ENCODE data around the gene KCNK16. TPM values are rescaled to one million over a fixed set of nuclear protein-coding genes. Genes with fewer than 3 reads are reported as not detected.

The KCNK16 gene
- total and polyA plus RNA-seq, 2 donors (not counting 1 experiment from before 2014, with no cell fraction given), result not detected

DNA sequence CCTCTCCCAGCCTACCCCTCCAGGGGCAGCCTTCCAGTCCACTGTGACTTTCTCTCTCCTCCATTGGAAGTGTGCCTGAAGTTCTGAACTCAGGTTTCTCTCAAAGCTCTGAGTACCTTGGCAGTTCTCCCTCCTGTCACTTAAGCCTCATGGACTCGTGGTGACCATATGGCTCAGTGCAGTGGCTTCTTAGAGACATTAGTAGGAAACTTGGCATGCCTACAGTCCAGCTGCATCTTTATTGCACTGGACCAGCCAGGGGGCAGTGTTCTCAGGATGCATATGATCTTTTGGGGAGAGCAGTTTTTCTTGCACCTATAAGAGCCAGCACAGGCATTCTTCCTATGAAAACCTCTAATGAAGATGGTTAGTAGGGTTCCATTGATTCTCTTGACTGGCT lies 47.5 kb upstream of the KCNK16 start:
- ATAC-seq (ENCODE audit: low read depth) (no peak), DNase-seq (no peak)
- ChIA-PET CTCF (interaction anchor here (1.9 kb wide), 1 partner anchor 8 kb away, joined by 10 read pairs; no protein-coding TSS in a partner anchor), POLR2A (no interaction called here)
- Histone ChIP-seq H4K20me1 (ENCODE audit: control insufficient read depth, insufficient read depth, low read length, poor library complexity, severe bottlenecking) (no peaks in the 10 kb centered on the region), H3K36me3 (replicated peaks in 1 of 2; ENCODE audit: control extremely low read depth in 1 of 2, control insufficient read depth in 1 of 2, extremely low read depth in 1 of 2, insufficient read depth in 2 of 2, low read length in 1 of 2) (no peaks in the 10 kb centered on the region), H3K27me3 (replicated peaks in 1 of 4; ENCODE audit: control extremely low read depth in 1 of 4, control insufficient read depth in 3 of 4, insufficient read depth in 4 of 4, low read length in 3 of 4) (peaks cover 0 to 10% (median 0%) of the 10 kb centered on the region in 4 experiments), H3K9me3 (ENCODE audit: control extremely low read depth in 1 of 3, control insufficient read depth in 2 of 3, insufficient read depth in 1 of 3, low read length in 2 of 3) (no peaks in the 10 kb centered on the region), H3K79me2 (ENCODE audit: control insufficient read depth, insufficient read depth, low read length) (no peaks in the 10 kb centered on the region), H3K4me1 (ENCODE audit: control insufficient read depth in 2 of 2, insufficient read depth in 2 of 2, low read length in 2 of 2) (no peaks in the 10 kb centered on the region), H3K4me3 (ENCODE audit: control extremely low read depth in 1 of 5, extremely low read depth in 1 of 5, insufficient read depth in 1 of 5, low read depth in 2 of 5, low read length in 4 of 5) (no peak overlapping the region), H2AFZ (ENCODE audit: insufficient read depth, low read depth, low read length, poor library complexity, severe bottlenecking) (no peak overlapping the region), H3K4me2 (replicated peaks; ENCODE audit: low read depth, low read length, poor library complexity, severe bottlenecking) (no peak overlapping the region), H3K9ac (ENCODE audit: low read length) (no peak overlapping the region), H3K27ac (ENCODE audit: low read length in 2 of 2) (no peak overlapping the region)
- Mint-ChIP-seq H3K4me3 (no peak overlapping the region), H3K9me3 (ENCODE audit: insufficient read depth) (no peaks in the 10 kb centered on the region), H3K4me1 (no peaks in the 10 kb centered on the region), H3K27me3 (peaks cover 13% of the 10 kb centered on the region), H3K27ac (no peak overlapping the region)
- WGBS (ENCODE audit: insufficient coverage), result 63% methylated on average over 1 of the region's 1 CpG
- intact Hi-C loops (cut with micrococcal nuclease), result no loop called here
- no peak for TF ChIP-seq CTCF (IDR thresholded peaks at IDR 0.05)
- TF ChIP-seq EZH2 (IDR thresholded peaks at IDR 0.05; ENCODE audit: borderline replicate concordance, insufficient read depth, low read depth, low read length, poor library complexity, severe bottlenecking), result no peak

GRCh38 chr6:39367700-39368099 lies 45.2 kb upstream of the KCNK16 start:
- POLR2A ChIA-PET, result no interaction called here
- intact Hi-C loops (cut with micrococcal nuclease), result no loop called here

More at GRCh38 chr6:39367700-39368099, 45.2 kb upstream of the KCNK16 start:
- Histone ChIP-seq H3K4me1 (ENCODE audit: control insufficient read depth in 2 of 2, insufficient read depth in 2 of 2, low read length in 2 of 2) (no peaks in the 10 kb centered on the region), H3K27ac (ENCODE audit: low read length in 2 of 2) (no peak overlapping the region), H4K20me1 (ENCODE audit: control insufficient read depth, insufficient read depth, low read length, poor library complexity, severe bottlenecking) (no peaks in the 10 kb centered on the region), H3K27me3 (replicated peaks in 1 of 4; ENCODE audit: control extremely low read depth in 1 of 4, control insufficient read depth in 3 of 4, insufficient read depth in 4 of 4, low read length in 3 of 4) (peaks cover 0 to 10% (median 0%) of the 10 kb centered on the region in 4 experiments), H3K79me2 (ENCODE audit: control insufficient read depth, insufficient read depth, low read length) (no peaks in the 10 kb centered on the region), H3K4me2 (replicated peaks; ENCODE audit: low read depth, low read length, poor library complexity, severe bottlenecking) (no peak overlapping the region), H3K4me3 (ENCODE audit: control extremely low read depth in 1 of 5, extremely low read depth in 1 of 5, insufficient read depth in 1 of 5, low read depth in 2 of 5, low read length in 4 of 5) (no peak overlapping the region), H3K9me3 (ENCODE audit: control extremely low read depth in 1 of 3, control insufficient read depth in 2 of 3, insufficient read depth in 1 of 3, low read length in 2 of 3) (no peaks in the 10 kb centered on the region), H3K9ac (ENCODE audit: low read length) (no peak overlapping the region), H3K36me3 (replicated peaks in 1 of 2; ENCODE audit: control extremely low read depth in 1 of 2, control insufficient read depth in 1 of 2, extremely low read depth in 1 of 2, insufficient read depth in 2 of 2, low read length in 1 of 2) (no peaks in the 10 kb centered on the region), H2AFZ (ENCODE audit: insufficient read depth, low read depth, low read length, poor library complexity, severe bottlenecking) (no peak overlapping the region)
- no CpG with 5 or more reads among the region's 3 CpGs for whole genome bisulfite sequencing (ENCODE audit: insufficient coverage)
- H3K9me3 Mint-ChIP-seq (ENCODE audit: insufficient read depth), result no peaks in the 10 kb centered on the region
- H3K4me1 Mint-ChIP-seq, result no peaks in the 10 kb centered on the region
- H3K4me3 Mint-ChIP-seq, result no peak overlapping the region
- no peak overlapping the region for H3K27ac Mint-ChIP-seq
- ATAC-seq (ENCODE audit: low read depth), result no peak
- no peak for TF ChIP-seq EZH2 (IDR thresholded peaks at IDR 0.05; ENCODE audit: borderline replicate concordance, insufficient read depth, low read depth, low read length, poor library complexity, severe bottlenecking)
- TF ChIP-seq CTCF (IDR thresholded peaks at IDR 0.05), result no peak
- no peak for DNase-seq
- CTCF ChIA-PET, result interaction anchor here (1.6 kb wide), 1 partner anchor 9 kb away, joined by 4 read pairs; no protein-coding TSS in a partner anchor
- H3K27me3 Mint-ChIP-seq, result peaks cover 15% of the 10 kb centered on the region

Data from B cell (primary cell).